Measurements from ENCODE around the gene DMKN.
"Not testable (repeated sequence)": the region's sequence is repeated elsewhere in the genome, so short reads cannot be mapped to it uniquely, and the experiment has no call there.

- TF ChIP-seq EZH2 (IDR thresholded peaks at IDR 0.05); POLR2AphosphoS5 (IDR thresholded peaks at IDR 0.05; ENCODE audit: borderline replicate concordance, low read depth, low read length); FOXP2 (optimal IDR thresholded peaks at IDR 0.05; ENCODE audit: control extremely low read depth, extremely low read length, insufficient read depth): not testable (repeated sequence)
These were observed 51.7 kb downstream of the DMKN start for GRCh38 chr19:35461788-35462187.
